Limb (tissue), 2 donors: Measurements from ENCODE around the gene MAP2K4.
"Not testable (repeated sequence)": the region's sequence is repeated elsewhere in the genome, so short reads cannot be mapped to it uniquely, and the experiment has no call there.

Experiments
- DNase-seq, 2 donors: peaks; one replicate each; pipeline ENCODE4 v3.0.0-alpha.2; 2016; ENCODE audit errors: extremely low spot score in 2 of 2

The MAP2K4 gene

GRCh38 chr17:12137859-12138258 lies 117.2 kb downstream of the MAP2K4 start:
- DNase-seq = no peak

GRCh38 chr17:12140685-12141084 lies 120.0 kb downstream of the MAP2K4 start:
- DNase-seq = no peak

GRCh38 chr17:12162187-12162586 lies 141.5 kb downstream of the MAP2K4 start:
- DNase-seq = not testable (repeated sequence)

GRCh38 chr17:12164085-12164484 lies 143.4 kb downstream of the MAP2K4 start:
- DNase-seq = no peak

GRCh38 chr17:12178644-12179330 lies 158.1 kb downstream of the MAP2K4 start:
- DNase-seq = no peak

GRCh38 chr17:12180644-12181261 lies 160.1 kb downstream of the MAP2K4 start:
- DNase-seq = peak; percentile 54 to 73

GRCh38 chr17:12187658-12188057 lies 167.0 kb downstream of the MAP2K4 start:
- no peak for DNase-seq

- no peak for DNase-seq
Measured at GRCh38 chr17:12193144-12193735, 172.6 kb downstream of the MAP2K4 start.
